Ammon's horn (tissue), 1 donor: Measurements from ENCODE around the gene PIF1.
A peak's percentile ranks its signal among the peaks of the same experiment; 100 is the strongest.
"Not testable (repeated sequence)": the region's sequence is repeated elsewhere in the genome, so short reads cannot be mapped to it uniquely, and the experiment has no call there.

Experiments
- DNase-seq: peaks from one replicate; pipeline ENCODE4 v3.0.0-alpha.2; 2016; ENCODE audit warnings: low spot score

The PIF1 gene

DNA sequence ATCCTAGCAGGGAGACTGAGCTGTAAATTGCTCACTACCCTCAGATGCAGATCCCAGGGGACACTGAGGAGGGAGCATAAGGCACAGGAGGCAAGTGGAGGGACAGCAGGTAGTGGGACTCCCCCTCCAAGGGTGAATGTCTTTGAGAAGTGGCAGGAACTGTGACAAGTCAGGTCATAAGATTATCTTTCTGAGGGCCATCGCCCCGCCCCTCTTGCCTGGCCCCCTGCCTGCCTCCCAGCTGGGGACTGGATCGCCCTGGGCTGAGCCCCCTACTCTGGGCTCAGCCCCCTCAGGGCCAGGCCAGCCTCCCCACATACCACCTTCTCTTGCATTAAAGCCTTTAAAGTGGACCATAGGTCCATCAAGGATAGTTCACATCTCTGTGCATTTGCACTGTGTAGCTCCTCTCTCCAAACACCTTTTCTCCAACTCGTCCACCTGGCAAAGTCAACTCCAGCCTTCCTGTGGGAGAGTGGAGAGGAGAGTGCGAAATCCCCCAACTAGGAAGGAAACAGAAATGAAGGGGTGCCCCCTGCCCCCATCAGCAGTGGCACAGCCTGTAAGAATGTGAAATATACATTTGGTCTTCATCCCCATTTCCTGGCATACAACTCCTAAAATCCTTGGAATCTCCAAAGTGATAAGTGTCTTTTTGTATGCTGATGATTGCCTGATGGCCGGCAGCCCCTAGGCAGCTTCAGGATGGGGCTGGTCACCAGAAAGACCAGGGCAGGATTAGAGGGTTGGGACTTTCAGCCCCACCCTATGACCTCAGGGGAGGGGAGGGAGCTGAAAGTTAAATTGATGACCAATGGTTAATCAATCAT is 14.7 kb downstream of the PIF1 start:
- no peak for DNase-seq

DNA sequence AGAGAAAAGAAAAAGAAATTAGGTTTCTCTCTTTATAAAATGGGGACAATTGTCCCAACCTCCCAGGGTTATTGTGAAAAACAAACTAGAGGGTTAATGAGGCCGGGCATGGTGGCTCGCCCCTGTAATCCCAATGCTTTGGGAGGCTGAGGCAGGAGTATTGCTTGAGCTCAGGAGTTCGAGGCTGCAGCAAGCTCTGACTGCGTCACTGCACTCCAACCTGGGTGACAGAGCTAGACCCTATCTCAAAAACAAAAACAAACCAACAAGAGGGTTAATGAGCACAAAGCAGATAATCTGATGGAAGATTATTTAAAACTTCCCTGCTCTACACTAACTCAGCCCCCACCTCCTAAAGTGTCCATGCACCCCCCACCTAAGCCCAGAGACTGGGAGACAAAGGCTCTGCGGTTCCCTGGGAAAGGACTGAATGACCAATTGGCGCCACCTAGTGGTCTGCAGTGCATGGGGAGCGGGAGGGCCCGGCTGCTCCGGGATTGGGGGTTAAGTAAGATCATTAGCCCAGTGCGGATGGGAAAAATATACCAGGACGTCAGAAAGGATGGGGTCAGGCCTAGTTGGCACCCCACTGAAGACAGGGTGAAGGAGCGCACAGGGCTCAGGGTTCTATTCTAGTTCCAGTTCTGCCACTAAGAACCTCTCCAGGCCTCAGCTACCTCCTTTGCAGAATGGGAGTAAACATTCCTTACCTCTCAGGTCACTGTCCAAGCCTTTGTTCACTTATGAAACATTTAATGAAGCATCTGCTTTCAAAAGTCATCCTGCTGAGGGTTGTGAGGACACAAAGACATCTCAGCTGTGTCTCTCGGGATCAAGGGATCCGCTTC is 15.6 kb downstream of the PIF1 start:
- peak; percentile 85 for DNase-seq

DNA sequence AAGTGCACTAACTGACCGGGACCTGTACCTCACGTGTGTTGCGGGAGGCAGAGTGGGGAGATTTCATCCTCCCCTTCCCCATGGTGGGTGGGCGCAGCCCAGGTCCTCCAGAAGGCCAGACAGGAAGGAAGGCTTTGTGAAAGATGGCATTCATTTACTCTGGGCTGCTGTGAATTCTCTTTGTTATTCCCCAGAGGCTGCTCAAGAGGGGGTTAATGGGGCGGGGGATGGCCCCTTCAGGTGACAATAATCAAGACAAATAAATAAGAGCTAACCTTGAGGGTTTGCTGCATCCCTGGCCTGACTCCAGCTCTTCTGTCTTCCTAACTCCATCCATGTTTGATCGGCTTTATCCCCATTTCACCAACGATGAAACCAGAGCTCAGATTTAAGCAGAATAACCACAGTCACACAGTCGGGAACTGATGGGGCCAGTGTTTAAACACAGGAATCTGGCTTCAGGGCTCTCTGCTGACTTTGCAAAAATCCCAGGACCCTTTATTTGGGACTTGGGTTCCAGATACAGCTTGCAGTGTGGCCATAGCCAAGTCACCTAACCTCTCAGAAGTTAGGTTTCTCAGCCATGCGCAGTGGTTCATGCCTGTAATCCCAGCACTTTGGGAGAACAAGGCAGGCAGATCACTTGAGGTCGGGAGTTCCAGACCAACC is 16.5 kb downstream of the PIF1 start:
- no peak for DNase-seq

DNA sequence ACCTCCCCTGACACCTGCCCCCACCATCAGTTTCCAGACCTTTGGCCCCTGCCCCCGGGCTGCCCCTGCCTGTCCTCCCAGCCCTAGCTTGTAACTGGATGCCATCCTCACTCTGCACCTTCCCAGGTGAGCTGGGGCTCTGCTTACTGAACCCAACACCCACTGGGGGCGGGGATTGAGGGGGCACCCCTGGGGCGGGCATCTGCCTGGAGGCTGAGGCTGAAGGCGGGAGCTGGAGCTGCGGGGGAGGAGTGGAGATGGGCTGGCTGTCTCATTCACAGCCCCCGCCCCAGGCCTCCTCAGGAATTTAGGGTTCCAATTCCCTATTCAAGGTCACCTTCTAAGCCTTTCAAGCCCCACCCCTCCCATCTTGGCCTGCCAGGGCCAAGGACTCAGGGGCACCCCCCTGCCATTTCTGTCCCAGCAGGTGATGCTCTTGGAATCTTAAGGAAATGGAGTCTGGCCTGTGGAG is 17.7 kb downstream of the PIF1 start:
- no peak for DNase-seq

DNA sequence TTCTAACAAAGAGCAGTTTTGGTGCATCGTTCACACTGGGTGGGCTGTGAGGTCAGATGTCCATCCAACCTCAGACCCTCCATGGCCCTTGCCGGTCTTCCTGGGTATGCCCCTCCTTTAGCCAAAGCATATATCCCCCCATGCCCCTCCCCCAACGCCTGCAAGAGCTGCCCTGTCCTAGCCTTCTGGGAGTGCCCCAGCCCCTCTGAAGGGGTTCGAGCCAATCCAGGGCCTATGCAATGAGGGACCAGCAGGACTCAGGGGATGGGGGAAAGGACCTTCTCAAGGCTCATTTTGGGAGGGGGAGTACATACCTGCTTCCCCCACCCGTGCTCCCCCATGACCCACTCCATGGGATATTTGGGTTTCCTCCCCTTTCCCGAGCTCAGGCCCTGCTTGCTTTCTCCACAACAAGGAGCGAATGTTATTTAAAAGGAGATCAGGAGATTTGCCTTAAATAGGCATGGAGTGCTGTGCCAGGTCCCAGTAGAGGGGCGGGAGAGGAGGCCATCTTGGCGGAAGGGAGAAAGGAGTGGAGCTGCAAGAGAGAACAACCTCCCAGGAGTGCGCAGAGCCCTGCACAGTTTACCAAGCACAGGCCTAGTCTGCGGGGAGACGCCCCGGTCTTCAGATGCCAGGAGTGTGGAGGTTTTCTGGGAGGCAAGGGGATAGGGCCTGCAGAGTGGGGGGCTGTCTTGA is 18.2 kb downstream of the PIF1 start:
- DNase-seq = no peak

DNA sequence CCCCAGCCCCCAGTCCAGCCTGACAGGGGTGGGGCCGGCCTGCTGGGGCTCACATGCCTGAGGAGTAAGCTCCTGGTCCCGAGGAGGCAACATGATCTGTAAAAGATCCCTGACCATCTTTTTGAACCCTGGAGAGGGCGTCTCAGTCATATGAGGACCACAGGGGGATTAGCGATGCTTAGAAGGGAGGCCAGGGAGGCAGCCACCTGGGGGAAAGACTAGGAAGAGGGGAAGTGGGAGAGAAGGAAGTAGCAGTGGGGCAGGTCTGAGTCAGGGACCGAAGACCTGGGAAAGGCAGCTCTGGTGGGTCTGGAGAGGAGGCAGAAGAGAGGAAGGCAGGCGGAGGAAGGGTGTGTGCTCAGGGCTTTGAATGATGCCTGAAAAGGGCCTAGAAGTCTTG is 18.9 kb downstream of the PIF1 start:
- DNase-seq = no peak

DNA sequence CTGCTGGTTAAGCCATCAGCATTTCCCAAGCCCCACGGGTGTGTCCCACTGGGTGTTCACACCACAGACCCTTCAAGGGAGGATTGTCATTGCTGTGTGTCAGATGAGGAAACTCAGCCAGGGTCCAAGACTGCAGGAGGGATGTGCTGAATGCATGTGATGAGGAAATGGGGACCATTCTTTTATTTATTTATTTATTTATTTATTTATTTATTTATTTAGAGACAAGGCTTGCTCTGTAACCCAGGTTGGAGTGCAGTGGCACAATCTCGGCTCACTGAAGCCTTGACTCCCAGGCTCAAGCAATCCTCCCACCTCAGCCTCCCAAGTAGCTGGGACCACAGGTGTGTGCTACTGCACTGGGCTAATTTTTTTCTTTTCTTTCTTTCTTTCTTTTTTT is 20.8 kb downstream of the PIF1 start:
- no peak for DNase-seq

DNA sequence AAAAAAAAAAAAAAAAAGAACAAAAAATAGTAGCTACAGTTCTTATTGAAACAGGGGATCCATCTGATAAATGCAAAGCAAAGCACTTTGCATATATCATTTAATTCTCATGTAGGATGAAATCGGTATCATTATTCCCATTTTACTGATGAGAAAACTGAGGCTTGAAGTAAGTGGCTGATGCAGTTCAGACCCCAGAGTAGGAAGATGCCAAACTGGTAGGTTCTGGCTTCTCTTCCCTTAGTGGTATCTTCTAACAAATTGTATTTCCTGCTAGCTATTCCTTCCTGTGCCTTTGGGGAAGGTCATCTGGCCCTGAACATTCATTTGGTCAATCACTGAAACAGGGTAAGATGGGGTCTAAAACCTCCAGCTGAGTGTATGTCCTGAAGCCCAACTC is 21.9 kb downstream of the PIF1 start:
- DNase-seq = no peak

DNA sequence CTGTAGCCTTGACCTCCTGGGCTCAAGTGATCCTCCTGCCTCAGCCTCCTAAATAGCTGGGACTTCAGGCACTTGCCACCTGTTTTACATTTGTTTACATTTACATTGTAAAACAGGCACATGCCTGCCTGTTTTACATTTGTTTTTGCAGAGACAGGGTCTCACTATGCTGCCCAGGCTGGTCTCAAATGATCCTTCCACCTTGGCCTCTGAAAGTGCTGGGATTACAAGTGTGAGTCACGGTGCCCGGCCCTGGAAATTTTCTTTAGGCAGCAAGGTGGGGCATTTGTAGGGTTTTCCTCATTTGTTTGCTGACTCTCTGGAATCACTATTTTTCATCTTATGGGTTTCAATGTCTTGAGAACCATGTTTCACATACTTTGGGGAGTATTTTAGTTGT is 25.0 kb downstream of the PIF1 start:
- no peak for DNase-seq

DNA sequence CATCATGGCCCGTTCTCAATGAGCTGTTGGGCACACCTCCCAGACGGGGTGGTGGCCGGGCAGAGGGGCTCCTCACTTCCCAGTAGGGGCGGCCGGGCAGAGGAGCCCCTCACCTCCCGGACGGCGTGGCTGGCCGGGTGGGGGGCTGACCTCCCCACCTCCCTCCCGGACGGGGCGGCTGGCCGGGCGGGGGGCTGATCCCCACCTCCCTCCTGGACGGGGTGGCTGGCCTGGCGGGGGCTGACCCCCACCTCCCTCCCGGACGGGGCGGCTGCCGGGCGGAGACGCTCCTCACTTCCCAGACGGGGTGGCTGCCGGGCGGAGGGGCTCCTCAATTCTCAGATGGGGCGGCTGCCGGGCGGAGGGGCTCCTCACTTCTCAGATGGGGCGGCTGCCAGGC is 26.5 kb downstream of the PIF1 start:
- DNase-seq = not testable (repeated sequence)

DNA sequence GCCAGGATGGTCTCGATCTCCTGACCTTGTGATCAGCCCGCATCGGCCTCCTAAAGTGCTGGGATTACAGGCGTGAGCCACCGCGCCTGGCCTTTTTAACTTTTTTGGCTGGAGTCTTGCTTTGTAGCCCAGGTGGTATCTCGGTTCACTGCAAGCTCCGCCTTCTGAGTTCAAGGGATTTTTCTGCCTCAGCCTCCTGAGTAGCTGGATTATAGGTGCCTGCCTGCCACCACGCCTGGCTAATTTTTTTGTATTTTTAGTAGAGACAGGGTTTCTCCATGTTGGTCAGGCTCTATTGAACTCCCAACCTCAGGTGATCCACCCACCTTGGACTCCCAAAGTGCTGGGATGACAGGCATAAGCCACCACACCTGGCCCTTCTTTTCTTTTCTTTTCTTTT is 29.5 kb downstream of the PIF1 start:
- not testable (repeated sequence) for DNase-seq

DNA sequence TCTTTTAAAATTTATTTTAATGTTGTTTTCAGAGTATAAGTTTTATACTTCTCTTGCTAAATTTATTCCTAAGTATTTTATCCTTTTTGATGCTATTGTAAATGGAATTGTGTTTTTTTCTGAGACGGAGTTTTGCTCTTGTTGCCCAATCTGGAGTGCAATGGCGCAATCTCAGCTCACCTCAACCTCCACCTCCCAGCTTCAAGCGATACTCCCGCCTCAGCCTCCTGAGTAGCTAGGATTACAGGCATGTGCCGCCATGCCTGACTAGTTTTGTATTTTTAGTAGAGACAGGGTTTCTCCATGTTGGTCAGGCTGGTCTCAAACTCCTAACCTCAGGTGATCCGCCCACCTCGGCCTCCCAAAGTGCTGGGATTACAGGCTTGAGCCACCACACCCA is 30.1 kb downstream of the PIF1 start:
- DNase-seq = not testable (repeated sequence)

DNA sequence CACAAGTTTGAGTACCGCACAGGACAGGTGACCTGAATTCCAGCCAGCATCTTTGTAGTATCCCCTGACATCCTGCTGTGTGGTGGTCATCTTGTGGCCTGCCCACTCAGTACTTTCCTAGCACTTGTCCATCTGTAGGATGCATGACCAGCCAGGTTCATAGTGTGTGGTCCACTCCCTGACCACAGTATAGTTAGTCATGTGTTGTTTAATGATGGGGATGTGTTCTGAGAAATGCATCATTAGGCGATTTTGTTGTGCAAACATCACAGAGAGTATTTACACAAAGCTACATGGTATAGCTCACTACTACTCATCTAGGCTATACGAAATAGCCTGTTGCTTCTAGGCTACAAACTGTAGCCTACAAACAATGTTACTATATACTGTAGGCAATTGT is 33.2 kb downstream of the PIF1 start:
- DNase-seq = no peak

DNA sequence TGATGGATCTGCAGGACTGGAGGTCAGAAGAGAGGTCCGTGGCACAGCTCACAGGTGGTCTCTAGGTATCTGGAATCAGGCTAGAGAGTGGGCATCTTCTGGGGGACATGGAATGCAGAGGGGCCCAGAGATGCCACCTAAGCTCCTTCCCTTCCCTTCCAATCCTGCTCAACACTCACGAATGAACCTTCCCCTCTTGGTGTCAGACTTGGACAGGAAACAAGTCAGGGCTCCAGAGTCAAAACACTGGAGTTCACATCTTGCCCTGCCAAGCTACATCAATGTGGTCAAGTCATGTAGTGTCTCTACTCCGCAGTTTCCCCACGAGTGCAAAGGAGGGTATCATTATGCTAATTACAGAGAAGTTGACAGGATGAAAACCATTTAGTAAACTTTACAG is 34.0 kb downstream of the PIF1 start:
- no peak for DNase-seq

DNA sequence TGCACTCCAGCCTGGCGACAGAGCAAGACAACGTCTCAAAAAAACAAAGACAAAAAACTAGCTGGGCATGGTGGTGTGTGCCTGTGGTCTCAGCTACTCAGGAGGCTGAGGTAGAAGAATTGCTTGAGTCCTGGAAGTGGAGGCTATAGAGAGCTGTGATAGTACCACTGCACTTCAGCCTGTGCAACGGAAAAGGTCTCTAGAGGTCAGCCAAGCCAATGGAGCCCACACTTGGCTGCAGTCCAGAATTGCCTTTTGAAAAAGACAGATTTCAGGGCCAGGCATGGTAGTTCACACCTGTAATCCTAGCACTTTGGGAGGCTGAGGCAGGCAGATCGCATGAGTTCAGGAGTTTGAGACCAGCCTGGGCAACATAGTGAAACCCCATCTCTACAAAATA is 41.7 kb downstream of the PIF1 start:
- no peak for DNase-seq

DNA sequence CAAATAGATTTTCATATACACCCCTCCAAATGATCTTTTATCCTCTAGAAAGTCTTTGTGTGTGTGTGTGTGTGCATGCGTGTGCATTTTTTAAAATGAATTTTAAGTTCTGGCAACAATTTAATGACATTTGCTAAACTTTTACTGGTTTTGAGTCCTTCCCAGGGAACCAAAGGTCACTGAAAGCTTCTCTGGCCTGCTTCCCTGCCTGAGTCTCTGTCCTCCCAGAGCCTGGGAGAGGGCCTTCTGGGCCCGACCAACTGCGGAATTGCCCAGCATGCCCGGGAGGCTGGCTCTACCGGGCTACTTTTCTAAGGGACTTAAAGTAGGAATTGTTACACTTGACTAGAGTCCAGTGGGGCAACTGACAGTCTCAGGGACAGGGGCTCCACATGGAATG is 42.7 kb downstream of the PIF1 start:
- no peak for DNase-seq

DNA sequence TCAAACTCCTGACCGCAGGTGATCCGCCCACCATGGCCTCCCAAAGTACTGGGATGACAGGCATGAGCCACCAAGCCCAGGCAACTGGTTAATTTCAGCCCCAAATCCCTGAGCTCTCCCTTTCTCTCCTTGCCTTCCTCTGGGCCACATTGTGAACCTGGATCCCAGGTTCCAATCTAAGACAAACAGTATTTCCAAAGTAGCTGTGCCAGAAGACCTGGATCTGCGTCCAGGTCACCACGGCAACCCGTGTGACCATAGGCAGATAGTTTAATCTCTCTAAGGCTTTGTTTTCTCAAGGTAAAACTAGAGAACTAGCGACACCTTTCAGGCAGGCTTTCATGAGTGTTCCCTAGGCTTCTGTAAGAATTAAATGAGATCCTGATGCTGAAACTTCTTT is 44.1 kb downstream of the PIF1 start:
- DNase-seq = no peak

DNA sequence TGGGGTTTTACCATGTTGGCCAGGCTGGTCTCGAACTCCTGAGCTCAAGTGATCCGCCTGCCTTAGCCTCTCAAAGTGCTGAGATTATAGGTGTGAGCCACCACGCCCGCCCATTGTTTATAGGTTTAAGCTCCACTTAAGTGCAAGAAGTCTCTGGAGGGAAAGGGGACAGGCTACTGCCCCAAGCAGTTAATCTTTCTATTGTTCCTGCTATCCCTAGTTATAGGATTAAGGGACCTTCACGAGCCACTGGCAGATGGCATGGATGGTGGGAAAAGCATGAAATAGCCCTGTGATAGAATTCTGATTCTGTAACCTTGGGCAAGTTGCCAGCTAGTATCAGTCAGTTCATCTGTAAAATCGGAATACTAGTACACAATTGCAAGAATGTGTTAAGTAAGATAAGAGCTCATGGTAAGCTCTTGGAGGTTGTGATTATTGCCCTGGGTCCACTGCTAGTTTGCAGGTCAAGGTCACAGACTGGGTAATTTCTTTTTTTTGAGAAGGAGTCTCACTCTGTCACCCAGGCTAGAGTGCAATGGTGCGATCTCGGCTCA is 44.8 kb downstream of the PIF1 start:
- no peak for DNase-seq

DNA sequence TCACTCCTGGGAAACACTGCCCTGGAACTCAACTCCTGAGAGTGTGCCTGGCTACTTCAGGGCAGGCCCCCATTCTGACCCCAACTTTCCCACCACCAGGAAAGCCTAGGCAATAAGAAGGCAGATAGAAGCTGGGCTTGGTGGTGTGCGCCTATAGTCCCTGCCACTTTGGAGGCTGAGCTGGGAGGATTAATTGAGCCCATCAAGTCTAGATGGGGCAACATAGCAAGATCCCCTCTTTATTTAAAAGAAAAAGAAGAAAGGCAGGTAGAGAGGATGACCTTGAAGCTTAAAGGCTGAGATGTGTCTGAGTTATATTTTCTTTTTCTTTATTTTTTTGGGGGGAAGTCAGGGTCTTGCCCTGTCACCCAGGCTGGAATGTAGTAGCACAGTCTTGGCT is 45.8 kb downstream of the PIF1 start:
- no peak for DNase-seq

DNA sequence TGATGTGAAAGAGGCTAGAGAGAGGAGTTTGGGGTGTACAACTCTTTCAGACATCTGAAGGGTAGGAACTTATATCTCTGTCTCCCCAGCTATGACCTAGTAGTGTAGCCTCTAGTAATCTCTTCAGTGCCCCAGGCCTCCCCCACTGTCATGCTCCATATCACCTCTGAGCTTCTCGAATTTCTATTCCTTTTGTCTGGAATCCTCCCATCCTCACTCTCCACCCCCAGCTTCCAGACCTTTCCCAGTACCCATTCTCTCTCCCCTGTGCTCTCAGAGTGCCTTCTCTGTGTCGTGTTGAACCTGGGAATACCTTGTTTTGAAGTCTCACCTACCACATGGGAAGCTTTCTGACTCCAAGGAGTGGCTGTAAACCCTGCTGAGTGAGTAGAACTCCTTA is 46.4 kb downstream of the PIF1 start:
- DNase-seq = no peak

DNA sequence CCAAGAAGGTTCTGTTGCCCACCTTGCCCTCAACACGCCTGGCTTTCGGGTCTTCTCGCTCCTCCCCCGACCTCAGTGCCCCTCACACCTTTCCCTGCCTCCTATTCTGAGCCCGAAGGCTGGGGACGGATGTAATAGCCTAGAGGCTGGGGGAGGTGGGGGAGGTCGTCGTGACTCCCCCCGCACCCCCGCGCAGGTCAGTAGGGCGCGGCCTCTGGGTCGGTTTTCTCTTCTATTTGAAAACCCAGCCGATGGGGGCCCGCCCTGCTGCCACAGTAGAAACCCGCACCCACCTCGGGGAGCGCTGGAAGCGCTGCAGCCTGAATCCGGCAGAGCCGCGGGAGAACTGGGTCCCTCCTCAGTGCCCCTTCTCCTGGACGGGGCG is 49.1 kb downstream of the PIF1 start:
- no peak for DNase-seq
